ENCODE data around the gene ZBTB26. TPM values are rescaled to one million over a fixed set of nuclear protein-coding genes. Genes with fewer than 3 reads are reported as not detected.
"Not testable (repeated sequence)": the region's sequence is repeated elsewhere in the genome, so short reads cannot be mapped to it uniquely, and the experiment has no call there.

The ZBTB26 gene
- total and polyA plus RNA-seq, 8 donors = 1.5 to 14.7 (median 6.1) TPM

DNA sequence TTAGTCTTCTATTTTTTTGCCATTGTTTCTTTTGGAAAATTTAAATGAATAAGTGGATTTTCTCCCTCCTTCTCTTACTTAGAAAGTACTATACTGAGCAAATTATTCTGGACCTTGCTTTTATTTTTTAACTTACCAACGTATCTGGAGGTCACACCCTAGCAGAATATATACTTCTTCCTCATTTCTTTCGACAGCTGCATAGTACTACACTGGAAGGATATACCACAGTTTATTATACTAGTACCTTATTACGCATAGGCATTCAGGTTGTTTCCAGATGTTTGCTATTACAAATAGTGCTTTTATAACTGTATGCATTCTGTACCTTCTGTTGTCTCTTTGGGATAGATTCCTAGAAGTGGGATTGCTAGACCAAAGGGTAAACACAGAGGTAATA lies 42.8 kb downstream of the ZBTB26 start:
- H3K4me1 ChIP-seq = peaks cover 0 to 5% (median 2%) of the 10 kb centered on the region in 4 donors
- H3K27ac ChIP-seq = no peak overlapping the region
- H3K4me3 ChIP-seq = no peak overlapping the region
- no peaks in the 10 kb centered on the region for H3K9me3 ChIP-seq
- TF ChIP-seq EP300 (IDR thresholded peaks at IDR 0.05) (no peak), POLR2AphosphoS5 (IDR thresholded peaks at IDR 0.05) (no peak), POLR2A (IDR thresholded peaks at IDR 0.05) (no peak)
- TF ChIP-seq, protein P1, sequence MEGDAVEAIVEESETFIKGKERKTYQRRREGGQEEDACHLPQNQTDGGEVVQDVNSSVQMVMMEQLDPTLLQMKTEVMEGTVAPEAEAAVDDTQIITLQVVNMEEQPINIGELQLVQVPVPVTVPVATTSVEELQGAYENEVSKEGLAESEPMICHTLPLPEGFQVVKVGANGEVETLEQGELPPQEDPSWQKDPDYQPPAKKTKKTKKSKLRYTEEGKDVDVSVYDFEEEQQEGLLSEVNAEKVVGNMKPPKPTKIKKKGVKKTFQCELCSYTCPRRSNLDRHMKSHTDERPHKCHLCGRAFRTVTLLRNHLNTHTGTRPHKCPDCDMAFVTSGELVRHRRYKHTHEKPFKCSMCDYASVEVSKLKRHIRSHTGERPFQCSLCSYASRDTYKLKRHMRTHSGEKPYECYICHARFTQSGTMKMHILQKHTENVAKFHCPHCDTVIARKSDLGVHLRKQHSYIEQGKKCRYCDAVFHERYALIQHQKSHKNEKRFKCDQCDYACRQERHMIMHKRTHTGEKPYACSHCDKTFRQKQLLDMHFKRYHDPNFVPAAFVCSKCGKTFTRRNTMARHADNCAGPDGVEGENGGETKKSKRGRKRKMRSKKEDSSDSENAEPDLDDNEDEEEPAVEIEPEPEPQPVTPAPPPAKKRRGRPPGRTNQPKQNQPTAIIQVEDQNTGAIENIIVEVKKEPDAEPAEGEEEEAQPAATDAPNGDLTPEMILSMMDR (IDR thresholded peaks at IDR 0.05) = no peak
- no peaks in the 10 kb centered on the region for H3K27me3 ChIP-seq
- 62 to 93% (median 82%) methylated on average over 3 of the region's 3 CpGs for WGBS, 5 donors
- no peak for DNase-seq
- H3K36me3 ChIP-seq = peaks cover 36 to 96% (median 86%) of the 10 kb centered on the region in 4 donors
- intact Hi-C loops (cut with DNase I; ENCODE audit: low total_unique reads) = no loop called here

- H3K27me3 ChIP-seq = no peaks in the 10 kb centered on the region
- intact Hi-C loops (cut with DNase I; ENCODE audit: low total_unique reads) = no loop called here
- no peaks in the 10 kb centered on the region for H3K9me3 ChIP-seq
- H3K27ac ChIP-seq = no peak overlapping the region
- no peak for DNase-seq
- WGBS, 5 donors = 79 to 93% (median 85%) methylated on average over 2 of the region's 2 CpGs
- peaks cover 54 to 98% (median 90%) of the 10 kb centered on the region in 4 donors for H3K36me3 ChIP-seq
- TF ChIP-seq EP300 (IDR thresholded peaks at IDR 0.05) (no peak), POLR2AphosphoS5 (IDR thresholded peaks at IDR 0.05) (no peak), POLR2A (IDR thresholded peaks at IDR 0.05) (no peak)
- TF ChIP-seq, protein P1 (IDR thresholded peaks at IDR 0.05) = no peak
- H3K4me3 ChIP-seq = no peak overlapping the region
- H3K4me1 ChIP-seq = peaks cover 0 to 29% (median 13%) of the 10 kb centered on the region in 4 donors
These were observed 48.2 kb downstream of the ZBTB26 start for GRCh38 chr9:122883125-122883524.

DNA sequence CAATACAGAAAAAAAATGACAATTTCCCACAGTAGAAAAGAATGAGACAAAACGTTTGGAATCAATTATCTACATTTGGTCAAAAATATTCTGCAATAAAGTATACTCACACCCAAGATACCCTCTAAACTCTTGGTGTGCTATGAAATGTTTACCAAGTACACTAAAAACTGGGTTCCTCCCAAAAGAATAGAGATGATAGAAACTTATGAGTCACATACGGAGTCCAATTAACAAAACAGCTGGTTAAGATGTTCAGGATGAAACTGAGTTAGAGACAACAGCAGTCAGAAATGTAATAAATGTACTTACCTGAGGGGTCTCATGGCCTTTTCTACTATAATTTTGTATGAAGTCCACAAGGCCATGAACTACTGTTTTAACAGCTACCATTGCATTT lies 51.9 kb downstream of the ZBTB26 start:
- 40 to 67% (median 55%) methylated on average over 2 of the region's 2 CpGs for WGBS, 5 donors
- Histone ChIP-seq H3K4me1 (peaks cover 0 to 29% (median 13%) of the 10 kb centered on the region in 4 donors), H3K27ac (no peak overlapping the region), H3K27me3 (no peaks in the 10 kb centered on the region), H3K4me3 (no peak overlapping the region), H3K9me3 (no peaks in the 10 kb centered on the region), H3K36me3 (peaks cover 78 to 100% (median 99%) of the 10 kb centered on the region in 4 donors)
- no peak for DNase-seq
- TF ChIP-seq, protein P1 (IDR thresholded peaks at IDR 0.05) = no peak
- TF ChIP-seq EP300 (IDR thresholded peaks at IDR 0.05) (no peak), POLR2A (IDR thresholded peaks at IDR 0.05) (no peak), POLR2AphosphoS5 (IDR thresholded peaks at IDR 0.05) (no peak)
- intact Hi-C loops (cut with DNase I; ENCODE audit: low total_unique reads) = no loop called here

DNA sequence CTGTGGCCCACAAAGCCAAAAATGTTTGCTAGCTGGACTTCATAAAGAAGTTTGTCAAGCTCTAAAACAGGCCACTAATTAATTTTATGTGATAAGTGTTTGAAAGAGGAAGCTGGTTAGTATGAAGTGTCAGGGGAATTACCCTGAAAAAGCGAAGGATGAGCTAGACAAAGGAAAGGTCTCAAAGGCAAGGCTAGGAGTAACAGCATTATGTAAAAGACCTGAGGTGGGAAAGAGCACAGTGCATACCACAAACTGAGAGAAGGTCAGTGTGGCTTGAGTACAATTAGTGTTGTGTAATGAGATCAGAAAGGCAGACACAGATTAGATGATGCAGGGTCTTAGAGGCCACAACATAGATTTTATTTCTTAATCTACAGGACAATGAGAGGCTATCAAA lies 55.8 kb downstream of the ZBTB26 start:
- H3K27ac ChIP-seq = no peak overlapping the region
- intact Hi-C loops (cut with DNase I; ENCODE audit: low total_unique reads) = no loop called here
- DNase-seq = no peak
- WGBS, 5 donors = 83 to 89% (median 86%) methylated on average over 1 of the region's 1 CpG
- H3K9me3 ChIP-seq = no peaks in the 10 kb centered on the region
- H3K36me3 ChIP-seq = peaks cover 74 to 100% (median 99%) of the 10 kb centered on the region in 4 donors
- H3K4me3 ChIP-seq = no peak overlapping the region
- no peaks in the 10 kb centered on the region for H3K27me3 ChIP-seq
- no peaks in the 10 kb centered on the region for H3K4me1 ChIP-seq
- TF ChIP-seq, protein P1 (IDR thresholded peaks at IDR 0.05) = no peak

GRCh38 chr9:122867276-122867675 lies 64.0 kb downstream of the ZBTB26 start:
- H3K4me1 ChIP-seq; H3K4me3 ChIP-seq; DNase-seq; H3K27ac ChIP-seq; H3K9me3 ChIP-seq; intact Hi-C loops (cut with DNase I; ENCODE audit: low total_unique reads); H3K27me3 ChIP-seq: not testable (repeated sequence)
- WGBS, 5 donors = 91 to 100% (median 97%) methylated on average over 6 to 11 of the region's 27 CpGs; no CpG with 5 or more reads in 1 of the 5 donors
- peaks cover 8 to 64% (median 62%) of the 10 kb centered on the region in 4 donors for H3K36me3 ChIP-seq
